IMR-90 (cell line): ENCODE measurements around the gene BMPER. TPM values are rescaled to one million over a fixed set of nuclear protein-coding genes. Genes with fewer than 3 reads are reported as not detected.

Experiments used
- ATAC-seq: fragments of 200-7000 bp; cut with Tn5 transposase; 2 replicates; pipeline ENCODE4 v1.9.1; 2020; ENCODE audit warnings: low read depth, mild to moderate bottlenecking, moderate library complexity
- BruUV-seq: library from RNA; stranded (reverse); fragments of 400-500 nt; replicated peaks from 2 replicates; lab custom pipeline; 2021; lab: Mats Ljungman, UMichigan
- CTCF ChIA-PET: fragments of 300-600 bp; formaldehyde crosslinking; extraction: SDS; loops from one replicate; lab custom pipeline; 2021; ENCODE audit warnings: antibody characterized with exemption; lab: Yijun Ruan, JAX
- POLR2A ChIA-PET: fragments of 300-600 bp; sonication (Branson Sonifier 250); formaldehyde crosslinking; loops from one replicate; lab custom pipeline; 2022; ENCODE audit warnings: antibody characterized with exemption; ENCODE audit not compliant: unreplicated experiment; lab: Charles Lee
- DNase-seq: peaks from one replicate; pipeline ENCODE4 v3.0.0; 2013
- H2AFZ ChIP-seq: replicated peaks from 2 replicates; pipeline ENCODE3; 2013; ENCODE audit warnings: low read length, mild to moderate bottlenecking; ENCODE audit not compliant: poor library complexity
- H2AK5ac ChIP-seq: 2 replicates; pipeline ENCODE4 v1.6.1; 2013; ENCODE audit warnings: low read depth, low read length, inconsistent platforms
- H2AK9ac ChIP-seq: replicated peaks from 2 replicates; pipeline ENCODE3; 2013; ENCODE audit warnings: mild to moderate bottlenecking, low read depth, low read length, moderate library complexity; ENCODE audit not compliant: poor library complexity
- H2BK120ac ChIP-seq: 2 replicates; pipeline ENCODE4 v1.6.1; 2013; ENCODE audit warnings: low read depth, low read length, inconsistent platforms
- H2BK15ac ChIP-seq: 3 replicates; pipeline ENCODE4 v1.6.1; 2013; ENCODE audit warnings: low read depth, low read length, inconsistent platforms
- H2BK20ac ChIP-seq: 2 replicates; pipeline ENCODE4 v1.6.1; 2013; ENCODE audit warnings: low read depth, mild to moderate bottlenecking, inconsistent platforms, low read length, moderate library complexity
- H2BK5ac ChIP-seq: 2 replicates; pipeline ENCODE4 v1.6.1; 2013; ENCODE audit warnings: mild to moderate bottlenecking, low read depth, low read length, inconsistent platforms; ENCODE audit not compliant: poor library complexity, severe bottlenecking
- H3K14ac ChIP-seq: replicated peaks from 2 replicates; pipeline ENCODE4 v1.6.1; 2013; ENCODE audit warnings: low read depth, low read length, inconsistent platforms
- H3K18ac ChIP-seq: 2 replicates; pipeline ENCODE4 v1.6.1; 2013; ENCODE audit warnings: low read depth, low read length, control low read depth
- H3K23ac ChIP-seq: 2 replicates; pipeline ENCODE4 v1.6.1; 2013; ENCODE audit warnings: low read depth, low read length, inconsistent platforms
- H3K27ac ChIP-seq: 2 replicates; pipeline ENCODE4 v1.5.1; 2013; ENCODE audit warnings: mild to moderate bottlenecking, control low read depth, low read length; ENCODE audit not compliant: insufficient read depth
- H3K27me3 ChIP-seq: 2 replicates; pipeline ENCODE4 v1.6.1; 2013; ENCODE audit warnings: low read length; ENCODE audit not compliant: control insufficient read depth, insufficient read depth
- H3K36me3 ChIP-seq: 2 replicates; pipeline ENCODE4 v1.6.1; 2013; ENCODE audit warnings: low read length, mixed read lengths; ENCODE audit not compliant: control insufficient read depth, insufficient read depth
- H3K4ac ChIP-seq: 2 replicates; pipeline ENCODE4 v1.6.1; 2013; ENCODE audit warnings: low read depth, low read length, inconsistent platforms
- H3K4me1 ChIP-seq: 2 replicates; pipeline ENCODE4 v1.6.1; 2013; ENCODE audit warnings: low read length, mixed read lengths; ENCODE audit not compliant: control insufficient read depth, insufficient read depth
- H3K4me2 ChIP-seq: 2 replicates; pipeline ENCODE4 v1.6.1; 2013; ENCODE audit warnings: low read depth, mild to moderate bottlenecking, control low read depth, low read length, moderate library complexity
- H3K4me3 ChIP-seq: 2 replicates; pipeline ENCODE4 v1.5.1; 2013; ENCODE audit warnings: low read depth, mild to moderate bottlenecking, control low read depth, low read length, moderate library complexity; ENCODE audit not compliant: insufficient read depth
- H3K56ac ChIP-seq: 2 replicates; pipeline ENCODE4 v1.6.1; 2013; ENCODE audit warnings: low read length, inconsistent platforms; ENCODE audit not compliant: insufficient read depth; ENCODE audit errors: extremely low read depth
- H3K79me1 ChIP-seq, 2 experiments: 2 replicates each; pipeline ENCODE4 v1.6.1; 2013; ENCODE audit warnings: low read length in 2 of 2, inconsistent platforms in 1 of 2, low read depth in 1 of 2
- H3K9ac ChIP-seq: 2 replicates; pipeline ENCODE4 v1.6.1; 2013; ENCODE audit warnings: low read depth, low read length, control low read depth
- H3K9me1 ChIP-seq: 2 replicates; pipeline ENCODE4 v1.6.1; 2013; ENCODE audit warnings: low read length, inconsistent platforms; ENCODE audit not compliant: insufficient read depth
- H3K9me3 ChIP-seq: 2 replicates; pipeline ENCODE4 v1.6.1; 2013; ENCODE audit warnings: low read length; ENCODE audit not compliant: control insufficient read depth, insufficient read depth
- H4K20me1 ChIP-seq: 2 replicates; pipeline ENCODE4 v1.6.1; 2013; ENCODE audit warnings: low read length, inconsistent platforms; ENCODE audit not compliant: insufficient read depth
- H4K5ac ChIP-seq: 2 replicates; pipeline ENCODE4 v1.6.1; 2013; ENCODE audit warnings: mild to moderate bottlenecking, low read depth, low read length, control low read depth
- H4K8ac ChIP-seq, 2 experiments: 2 replicates each; pipeline ENCODE4 v1.6.1; 2013; ENCODE audit warnings: low read depth in 2 of 2, low read length in 2 of 2, control low read depth in 1 of 2, inconsistent platforms in 1 of 2
- H4K91ac ChIP-seq: 2 replicates; pipeline ENCODE4 v1.6.1; 2013; ENCODE audit warnings: low read depth, low read length, inconsistent platforms; ENCODE audit not compliant: insufficient read depth
- CEBPB ChIP-seq: IDR thresholded peaks from 2 replicates; pipeline ENCODE4 v1.6.1; 2012; ENCODE audit warnings: low read depth, low read length, improper control_type of control experiment
- CHD1 ChIP-seq: IDR thresholded peaks from 2 replicates; pipeline ENCODE4 v1.6.1; 2012; ENCODE audit warnings: low read depth, low read length, improper control_type of control experiment
- CTCF ChIP-seq: conservative IDR thresholded peaks from 2 replicates; pipeline ENCODE4 v1.5.1; 2012; ENCODE audit warnings: mild to moderate bottlenecking, low read depth, low read length, improper control_type of control experiment
- FOS ChIP-seq: fragments of 150-350 bp; IDR thresholded peaks from 2 replicates; pipeline ENCODE4 v1.6.1; 2016; ENCODE audit warnings: low read depth, low read length
- MAZ ChIP-seq: IDR thresholded peaks from 2 replicates; pipeline ENCODE4 v1.6.1; 2012; ENCODE audit warnings: low read depth, mild to moderate bottlenecking, low read length, improper control_type of control experiment, moderate library complexity, borderline replicate concordance
- POLR2A ChIP-seq: IDR thresholded peaks from 2 replicates; pipeline ENCODE4 v1.6.1; 2012; ENCODE audit warnings: mild to moderate bottlenecking, low read depth, low read length
- RAD21 ChIP-seq: IDR thresholded peaks from 2 replicates; pipeline ENCODE4 v1.6.1; 2012; ENCODE audit warnings: low read length, improper control_type of control experiment
- RCOR1 ChIP-seq: IDR thresholded peaks from 2 replicates; pipeline ENCODE4 v1.6.1; 2012; ENCODE audit warnings: mild to moderate bottlenecking, low read length, improper control_type of control experiment; ENCODE audit not compliant: insufficient replicate concordance
- RFX5 ChIP-seq: IDR thresholded peaks from 2 replicates; pipeline ENCODE4 v1.8.0; 2012; ENCODE audit warnings: low read depth, mild to moderate bottlenecking, low read length, moderate library complexity
- SMC3 ChIP-seq: fragments of 150-350 bp; IDR thresholded peaks from 2 replicates; pipeline ENCODE4 v1.6.1; 2016; ENCODE audit warnings: low read depth, mild to moderate bottlenecking, antibody characterized with exemption, low read length, moderate library complexity
- WGBS, 2 experiments: methylation state at CpG; one replicate each; pipeline versions ENCODE4 v1.1.5 to v1.1.7; 2013; ENCODE audit warnings: missing lambda C conversion rate in 2 of 2; ENCODE audit not compliant: insufficient read length in 1 of 2; ENCODE audit errors: extremely low coverage in 2 of 2; 5-methylcytosine and 5-hydroxymethylcytosine counted together
- dilution Hi-C: fragments of 300-500 bp; cut with HindIII; formaldehyde crosslinking; loops from one replicate; pipeline ENCODE4 v1.14.3; 2018; ENCODE audit warnings: low sequenced_read_pairs; ENCODE audit not compliant: unreplicated experiment
- in situ Hi-C: fragments of 300-500 bp; cut with MboI; formaldehyde crosslinking; loops from 3 replicates; pipeline ENCODE4 v1.14.3; 2019; ENCODE audit warnings: low sequenced_read_pairs, inconsistent platforms, mixed read lengths
- intact Hi-C: fragments of 100-400 bp; cut with micrococcal nuclease; formaldehyde crosslinking; loops from 2 replicates; pipeline ENCODE4 v1.10.0; 2022
- polyA plus RNA-seq, 3 experiments: library from polyadenylated mRNA; depleted of rRNA; stranded (reverse); fragments of >200 nt; gene quantifications; 2 replicates each; pipeline ENCODE4 v1.2.3, GENCODE V29; 2012; ENCODE audit warnings: low replicate concordance in 1 of 3
- total RNA-seq: library from RNA; depleted of rRNA; stranded (reverse); fragments of >200 nt; gene quantifications from 2 replicates; pipeline ENCODE4 v1.2.3, GENCODE V29; 2012

The BMPER gene
- total and polyA plus RNA-seq, 2 of the 4 experiments (the other 2 are of a cell fraction): 6.2 to 7.9 TPM

GRCh38 chr7:34034728-34035127, 129.4 kb downstream of the BMPER start:
- Histone ChIP-seq H2AFZ (no peak overlapping the region), H3K36me3 (no peaks in the 10 kb centered on the region), H3K9ac (no peak overlapping the region), H4K8ac (peak overlapping the region; percentile 60 to 72; a peak in 3 of 4 replicates), H3K14ac (peak overlapping the region; percentile 73), H2AK9ac (no peak overlapping the region), H3K9me3 (no peaks in the 10 kb centered on the region), H2BK120ac (peak overlapping the region; percentile 56), H4K20me1 (no peaks in the 10 kb centered on the region), H3K23ac (no peak overlapping the region), H3K4ac (peak overlapping the region; percentile 46; the same call in 1 of the 2 replicates), H3K4me1 (peaks cover 13% of the 10 kb centered on the region), H2BK20ac (peak overlapping the region; percentile 51; the same call in 1 of the 2 replicates), H2BK15ac (peak overlapping the region; percentile 52; the same call in 1 of the 3 replicates), H3K27ac (no peak overlapping the region), H3K56ac (no peak overlapping the region), H2AK5ac (no peak overlapping the region; the same call in 1 of the 2 replicates), H4K5ac (peak overlapping the region; percentile 62), H3K4me3 (no peak overlapping the region), H3K18ac (peak overlapping the region; percentile 98; the same call in 1 of the 2 replicates), H3K79me1 (no peaks in the 10 kb centered on the region), H4K91ac (peak overlapping the region; percentile 54; the same call in 1 of the 2 replicates), H2BK5ac (peak overlapping the region; percentile 57), H3K9me1 (peaks cover 3% of the 10 kb centered on the region; the same call in 1 of the 2 replicates), H3K4me2 (no peak overlapping the region), H3K27me3 (no peaks in the 10 kb centered on the region)
- in situ Hi-C loops (no loop called here), intact Hi-C loops (no loop called here), dilution Hi-C loops (no loop called here)
- DNase-seq (no peak), ATAC-seq (no peak)
- BruUV-seq: no TSS peak
- TF ChIP-seq CHD1: no peak
- TF ChIP-seq RFX5: no peak
- no peak for TF ChIP-seq MAZ
- no peak for TF ChIP-seq SMC3
- TF ChIP-seq RAD21: no peak
- TF ChIP-seq POLR2A: no peak
- no peak for TF ChIP-seq CEBPB
- no peak for TF ChIP-seq FOS
- TF ChIP-seq RCOR1: no peak
- no peak for TF ChIP-seq CTCF
- POLR2A ChIA-PET: no interaction called here
- WGBS, 2 experiments: no CpG with 5 or more reads among the region's 1 CpG
- CTCF ChIA-PET: no interaction called here
